GM23338 (cell line): Measurements from ENCODE around the gene TM2D1. TPM values are rescaled to one million over a fixed set of nuclear protein-coding genes. Genes with fewer than 3 reads are reported as not detected.

Experiments used
- ATAC-seq: fragments of 200-7000 bp; cut with Tn5 transposase; 3 replicates; pipeline ENCODE4 v1.9.1; 2020
- DNase-seq: peaks from one replicate; pipeline ENCODE4 v3.0.0-alpha.2; 2015; ENCODE audit warnings: low spot score
- H2AFZ ChIP-seq: fragments of 200-600 bp; sonication (generic); 2 replicates; pipeline ENCODE4 v1.8.0; 2016; ENCODE audit warnings: antibody characterized with exemption, mild to moderate bottlenecking, moderate library complexity
- H3F3A ChIP-seq: fragments of 200-600 bp; sonication (generic); replicated peaks from 2 replicates; pipeline ENCODE4 v1.8.0; 2017; ENCODE audit warnings: antibody characterized with exemption, mixed run types, low read depth
- H3K27ac ChIP-seq: fragments of 200-600 bp; sonication (generic); 2 replicates; pipeline ENCODE4 v1.6.1; 2016; ENCODE audit warnings: low read depth
- H3K27me3 ChIP-seq: fragments of 200-600 bp; sonication (generic); 2 replicates; pipeline ENCODE4 v1.8.0; 2016; ENCODE audit warnings: mild to moderate bottlenecking, mixed run types, moderate library complexity; ENCODE audit not compliant: insufficient read depth
- H3K36me3 ChIP-seq: fragments of 200-600 bp; sonication (generic); 2 replicates; pipeline ENCODE4 v1.8.0; 2016; ENCODE audit warnings: mild to moderate bottlenecking; ENCODE audit not compliant: insufficient read depth
- H3K4me1 ChIP-seq: fragments of 200-600 bp; sonication (generic); 2 replicates; pipeline ENCODE4 v1.8.0; 2016; ENCODE audit warnings: mild to moderate bottlenecking, moderate library complexity; ENCODE audit not compliant: insufficient read depth
- H3K4me2 ChIP-seq: fragments of 200-600 bp; sonication (generic); 2 replicates; pipeline ENCODE4 v1.7.1; 2017; ENCODE audit warnings: mixed run types
- H3K4me3 ChIP-seq: fragments of 200-600 bp; sonication (generic); 2 replicates; pipeline ENCODE4 v1.6.1; 2016; ENCODE audit warnings: mixed run types
- H3K79me2 ChIP-seq: fragments of 200-600 bp; sonication (generic); replicated peaks from 2 replicates; pipeline ENCODE4 v1.8.0; 2017; ENCODE audit warnings: mild to moderate bottlenecking; ENCODE audit not compliant: insufficient read depth
- H3K9me2 ChIP-seq: fragments of 200-600 bp; sonication (generic); 2 replicates; pipeline ENCODE4 v1.8.0; 2017; ENCODE audit not compliant: insufficient read depth
- H4K20me1 ChIP-seq: fragments of 200-600 bp; sonication (generic); replicated peaks from 2 replicates; pipeline ENCODE4 v1.8.0; 2017; ENCODE audit warnings: mild to moderate bottlenecking; ENCODE audit not compliant: insufficient read depth
- H3K27ac Mint-ChIP-seq: 2 replicates; pipeline ENCODE4 v1.8.0; 2020; ENCODE audit warnings: inconsistent platforms, mild to moderate bottlenecking, moderate library complexity, mixed read lengths
- H3K27me3 Mint-ChIP-seq: 3 replicates; pipeline ENCODE4 v1.8.0; 2022; ENCODE audit warnings: low read depth, mild to moderate bottlenecking, moderate library complexity, mixed read lengths, inconsistent platforms; ENCODE audit not compliant: insufficient read depth, poor library complexity
- H3K36me3 Mint-ChIP-seq: 3 replicates; pipeline ENCODE4 v1.8.0; 2021; ENCODE audit warnings: low read depth, mild to moderate bottlenecking, inconsistent platforms, moderate library complexity, mixed read lengths
- H3K4me1 Mint-ChIP-seq: 3 replicates; pipeline ENCODE4 v1.8.0; 2020; ENCODE audit warnings: mild to moderate bottlenecking, inconsistent platforms, mixed read lengths
- H3K4me3 Mint-ChIP-seq: 3 replicates; pipeline ENCODE4 v1.8.0; 2021; ENCODE audit warnings: moderate library complexity, mild to moderate bottlenecking, inconsistent platforms, mixed read lengths
- H3K9me3 Mint-ChIP-seq: 3 replicates; pipeline ENCODE4 v1.8.0; 2020; ENCODE audit warnings: moderate library complexity, mild to moderate bottlenecking, inconsistent platforms, mixed read lengths
- CREB1 ChIP-seq: fragments of 250-450 bp; sonication (Bioruptor Pico); IDR thresholded peaks from 2 replicates; pipeline ENCODE4 v1.5.0; 2020; ENCODE audit warnings: low read depth, mild to moderate bottlenecking, moderate library complexity
- ETS1 ChIP-seq: IDR thresholded peaks from 2 replicates; pipeline ENCODE4 v1.6.1; 2016; ENCODE audit warnings: antibody characterized with exemption
- EZH2 ChIP-seq: fragments of 200-600 bp; sonication (generic); IDR thresholded peaks from one replicate; pipeline ENCODE4 v1.8.0; 2017; ENCODE audit warnings: antibody characterized with exemption, mild to moderate bottlenecking, low read depth; ENCODE audit not compliant: unreplicated experiment
- EZH2phosphoT487 ChIP-seq: fragments of 200-600 bp; sonication (generic); IDR thresholded peaks from one replicate; pipeline ENCODE4 v1.8.1; 2018; ENCODE audit warnings: antibody characterized with exemption; ENCODE audit not compliant: unreplicated experiment
- JUNB ChIP-seq: IDR thresholded peaks from one replicate; pipeline ENCODE4 v1.6.1; 2016; ENCODE audit warnings: antibody characterized with exemption; ENCODE audit not compliant: unreplicated experiment
- REST ChIP-seq: IDR thresholded peaks from one replicate; pipeline ENCODE4 v1.6.1; 2018; ENCODE audit warnings: antibody characterized with exemption; ENCODE audit not compliant: unreplicated experiment
- STAT1 ChIP-seq: IDR thresholded peaks from one replicate; pipeline ENCODE4 v1.6.1; 2016; ENCODE audit warnings: antibody characterized with exemption; ENCODE audit not compliant: unreplicated experiment
- ZNF114 ChIP-seq: fragments of 250-450 bp; sonication (Bioruptor Pico); IDR thresholded peaks from 2 replicates; pipeline ENCODE4 v1.5.0; 2020; ENCODE audit warnings: mild to moderate bottlenecking, moderate library complexity
- ZNF462 ChIP-seq: fragments of 250-450 bp; sonication (Bioruptor Pico); IDR thresholded peaks from 2 replicates; pipeline ENCODE4 v1.5.0; 2020; ENCODE audit warnings: mild to moderate bottlenecking, moderate library complexity
- polyA plus RNA-seq: library from polyadenylated mRNA; unstranded; fragments of >200 nt; fragmentation: Nextera tagmentation; extraction: Ambion mirVana; gene quantifications from 2 replicates; pipeline ENCODE4 v1.2.1, GENCODE V29; 2016
- total RNA-seq: library from RNA; depleted of rRNA; stranded (reverse); fragments of >200 nt; shearing (Covaris generic); gene quantifications from 2 replicates; pipeline ENCODE4 v1.2.3, GENCODE V29; 2014

Gene TM2D1
- total and polyA plus RNA-seq, 2 experiments from 2014 or later = 46.7 to 47.5 TPM

GRCh38 chr1:61636376-61636775, 88.6 kb downstream of the TM2D1 start (continued):
- no peak for TF ChIP-seq ZNF462 (CRISPR knock-in tag)
- no peak for TF ChIP-seq JUNB
- TF ChIP-seq EZH2phosphoT487 = no peak

GRCh38 chr1:61635557-61635956, 89.4 kb downstream of the TM2D1 start:
- Histone ChIP-seq H3F3A (no peaks in the 10 kb centered on the region), H3K4me2 (no peak overlapping the region), H3K4me1 (peaks cover 9% of the 10 kb centered on the region), H3K36me3 (no peaks in the 10 kb centered on the region), H3K9me2 (no peaks in the 10 kb centered on the region), H3K27ac (no peak overlapping the region), H3K4me3 (no peak overlapping the region), H3K27me3 (no peaks in the 10 kb centered on the region), H2AFZ (no peak overlapping the region), H4K20me1 (no peaks in the 10 kb centered on the region), H3K79me2 (no peaks in the 10 kb centered on the region)
- H3K9me3 Mint-ChIP-seq = no peaks in the 10 kb centered on the region
- TF ChIP-seq ETS1 = no peak
- TF ChIP-seq EZH2 = no peak
- TF ChIP-seq STAT1 = no peak
- TF ChIP-seq EZH2phosphoT487 = no peak
- TF ChIP-seq CREB1 (CRISPR knock-in tag) = no peak
- TF ChIP-seq ZNF114 (CRISPR knock-in tag) = no peak
- no peak for TF ChIP-seq REST
- no peaks in the 10 kb centered on the region for H3K27me3 Mint-ChIP-seq
- H3K27ac Mint-ChIP-seq = no peak overlapping the region
- peaks cover 13% of the 10 kb centered on the region for H3K4me1 Mint-ChIP-seq
- no peak overlapping the region for H3K4me3 Mint-ChIP-seq
- ATAC-seq = no peak
- DNase-seq = no peak
- H3K36me3 Mint-ChIP-seq = no peaks in the 10 kb centered on the region
